A549 (cell line): Measurements from ENCODE around the gene SRF. TPM values are rescaled to one million over a fixed set of nuclear protein-coding genes. Genes with fewer than 3 reads are reported as not detected.

ENCODE experiments used
- ATAC-seq, 2 experiments: fragments of 200-7000 bp in 1 of 2; fragments of >200 bp in 1 of 2; cut with Nextera tagmentation in 1 of 2; cut with Tn5 transposase in 1 of 2; 3 replicates each; pipeline versions ENCODE4 v1.8.0 to v1.9.1; 2018 to 2020; ENCODE audit warnings: mild to moderate bottlenecking in 1 of 2, moderate library complexity in 1 of 2
- CTCF ChIA-PET: fragments of 300-600 bp; sonication (Branson Sonifier 250); formaldehyde crosslinking; extraction: SDS; loops from one replicate; lab custom pipeline; 2021; ENCODE audit warnings: antibody characterized with exemption, inconsistent platforms; lab: Yijun Ruan, JAX
- POLR2A ChIA-PET: fragments of 350-600 bp; formaldehyde crosslinking; extraction: SDS; loops from one replicate; lab custom pipeline; 2021; ENCODE audit warnings: antibody characterized with exemption, inconsistent platforms; lab: Yijun Ruan, JAX
- DNase-seq, 2 experiments: peaks; one replicate each; pipeline versions ENCODE4 v3.0.0 to v3.0.0-alpha.2; 2011 to 2016; ENCODE audit warnings: low read depth in 1 of 2, low spot score in 1 of 2
- FAIRE-seq: peaks from 2 replicates; lab custom pipeline; 2011; peaks lifted over from hg19 to GRCh38; lab: Jason Lieb, UNC
- H3K27ac ChIP-seq, 2 experiments: fragments of >200 bp; sonication (Bioruptor Twin); formaldehyde crosslinking; 3 replicates each; pipeline ENCODE4 v1.5.1; 2016 to 2017
- H3K4me1 ChIP-seq: fragments of >200 bp; sonication (Bioruptor Twin); formaldehyde crosslinking; 3 replicates; pipeline ENCODE4 v1.6.1; 2016
- H3K4me2 ChIP-seq: fragments of >200 bp; sonication (Bioruptor Twin); formaldehyde crosslinking; 3 replicates; pipeline ENCODE4 v1.6.1; 2016
- H3K4me3 ChIP-seq: fragments of >200 bp; sonication (Bioruptor Twin); formaldehyde crosslinking; 3 replicates; pipeline ENCODE4 v1.5.1; 2016
- H3K9me3 ChIP-seq: fragments of >200 bp; sonication (Bioruptor Twin); formaldehyde crosslinking; 3 replicates; pipeline ENCODE4 v1.6.1; 2016
- CBX2 ChIP-seq: fragments of 200-600 bp; sonication (generic); IDR thresholded peaks from 2 replicates; pipeline ENCODE4 v1.6.1; 2016; ENCODE audit warnings: low read depth, mild to moderate bottlenecking, borderline replicate concordance
- CBX8 ChIP-seq: fragments of 200-600 bp; sonication (generic); IDR thresholded peaks from 2 replicates; pipeline ENCODE4 v1.6.1; 2016
- EHMT2 ChIP-seq: fragments of 200-600 bp; sonication (generic); IDR thresholded peaks from 2 replicates; pipeline ENCODE4 v1.6.1; 2016; ENCODE audit warnings: antibody characterized with exemption, low read depth, mild to moderate bottlenecking, moderate library complexity
- EP300 ChIP-seq, 2 experiments: fragments of >200 bp; sonication (Bioruptor Twin); formaldehyde crosslinking; IDR thresholded peaks; 2 replicates in 1 of 2; 3 replicates in 1 of 2; pipeline ENCODE4 v1.6.1; 2016 to 2017
- FOSB ChIP-seq: fragments of 250-450 bp; sonication (Bioruptor Pico); IDR thresholded peaks from 2 replicates; pipeline ENCODE4 v1.5.0; 2020; ENCODE audit warnings: mild to moderate bottlenecking, moderate library complexity
- FOSL2 ChIP-seq, 2 experiments: fragments of 450-650 bp in 1 of 2; fragments of >200 bp in 1 of 2; sonication (Bioruptor Twin) in 1 of 2; formaldehyde crosslinking; IDR thresholded peaks; 2 replicates each; pipeline versions ENCODE4 v1.5.0 to v1.6.1; 2016 to 2020; ENCODE audit warnings: mild to moderate bottlenecking in 1 of 2, moderate library complexity in 1 of 2
- GATA3 ChIP-seq: IDR thresholded peaks from 2 replicates; pipeline ENCODE4 v1.6.1; 2012; ENCODE audit warnings: borderline replicate concordance
- HDAC2 ChIP-seq: fragments of 200-600 bp; sonication (generic); IDR thresholded peaks from 2 replicates; pipeline ENCODE4 v1.6.1; 2016
- HOXB13 ChIP-seq: fragments of 250-450 bp; sonication (Bioruptor Pico); IDR thresholded peaks from 2 replicates; pipeline ENCODE4 v1.5.0; 2020; ENCODE audit warnings: low read depth, mild to moderate bottlenecking, moderate library complexity
- HOXB5 ChIP-seq: fragments of 250-450 bp; sonication (Bioruptor Pico); IDR thresholded peaks from 2 replicates; pipeline ENCODE4 v1.5.0; 2020; ENCODE audit warnings: mild to moderate bottlenecking, moderate library complexity
- JUNB ChIP-seq: fragments of >200 bp; sonication (Bioruptor Twin); formaldehyde crosslinking; IDR thresholded peaks from 2 replicates; pipeline ENCODE4 v1.6.1; 2016
- KDM5A ChIP-seq: fragments of 200-600 bp; sonication (generic); IDR thresholded peaks from 2 replicates; pipeline ENCODE4 v1.6.1; 2016; ENCODE audit warnings: antibody characterized with exemption, mild to moderate bottlenecking
- MAFK ChIP-seq: fragments of 450-650 bp; IDR thresholded peaks from 2 replicates; pipeline ENCODE4 v1.6.1; 2014; ENCODE audit not compliant: partially characterized antibody
- NFE2L2 ChIP-seq: fragments of 150-350 bp; conservative IDR thresholded peaks from 2 replicates; pipeline ENCODE4 v1.6.1; 2014; ENCODE audit warnings: low read length
- POLR2AphosphoS2 ChIP-seq: conservative IDR thresholded peaks from 2 replicates; pipeline ENCODE4 v1.6.1; 2012; ENCODE audit warnings: low read length, improper control_type of control experiment, inconsistent platforms
- RCOR1 ChIP-seq: fragments of 150-350 bp; IDR thresholded peaks from 2 replicates; pipeline ENCODE4 v1.6.1; 2014; ENCODE audit warnings: antibody characterized with exemption, low read length, low read depth
- SMC3 ChIP-seq: fragments of >200 bp; sonication (Bioruptor Twin); formaldehyde crosslinking; IDR thresholded peaks from 3 replicates; pipeline ENCODE4 v1.6.1; 2018; ENCODE audit warnings: inconsistent platforms
- TFCP2L1 ChIP-seq: fragments of 250-450 bp; sonication (Bioruptor Pico); IDR thresholded peaks from 2 replicates; pipeline ENCODE4 v1.5.0; 2021; ENCODE audit warnings: mild to moderate bottlenecking
- ZFP36 ChIP-seq: fragments of 450-650 bp; IDR thresholded peaks from 2 replicates; pipeline ENCODE4 v1.6.1; 2014; ENCODE audit warnings: borderline replicate concordance; ENCODE audit not compliant: partially characterized antibody
- ZNF302 ChIP-seq: fragments of 250-450 bp; sonication (Bioruptor Pico); IDR thresholded peaks from 2 replicates; pipeline ENCODE4 v1.9.0; 2021; ENCODE audit warnings: inconsistent platforms, mild to moderate bottlenecking, moderate library complexity
- WGBS: methylation state at CpG from one replicate; pipeline ENCODE4 v1.1.6; 2017; ENCODE audit errors: missing lambda C conversion rate; 5-methylcytosine and 5-hydroxymethylcytosine counted together
- polyA plus RNA-seq, 4 experiments: library from polyadenylated mRNA; depleted of rRNA in 3 of 4; stranded (reverse); fragments of >200 nt; fragmentation: RNase III in 1 of 4; extraction: RNeasy Plus Mini Kit Qiagen cat#74134 plus additional on column Dnase treatment in 1 of 4; gene quantifications; 2 replicates in 3 of 4; 3 replicates in 1 of 4; pipeline ENCODE4 v1.2.3, GENCODE V29; 2011 to 2017
- TF ChIP-seq, protein P1 (sequence below): fragments of >200 bp; sonication (Bioruptor Twin); formaldehyde crosslinking; IDR thresholded peaks from 3 replicates; pipeline ENCODE4 v1.6.1; 2016
- TF ChIP-seq, protein P2 (sequence below): IDR thresholded peaks from 2 replicates; pipeline ENCODE4 v1.6.1; 2012
- TF ChIP-seq, protein P3 (sequence below): fragments of 150-350 bp; IDR thresholded peaks from 2 replicates; pipeline ENCODE4 v1.6.1; 2014; ENCODE audit warnings: low read depth, mild to moderate bottlenecking, low read length
- TF ChIP-seq, protein P4 (sequence below): IDR thresholded peaks from 2 replicates; pipeline ENCODE4 v1.6.1; 2012

SRF gene
- polyA plus RNA-seq, 2 of the 4 experiments (the other 2 are of a cell fraction), result 14.0 to 16.7 TPM

DNA sequence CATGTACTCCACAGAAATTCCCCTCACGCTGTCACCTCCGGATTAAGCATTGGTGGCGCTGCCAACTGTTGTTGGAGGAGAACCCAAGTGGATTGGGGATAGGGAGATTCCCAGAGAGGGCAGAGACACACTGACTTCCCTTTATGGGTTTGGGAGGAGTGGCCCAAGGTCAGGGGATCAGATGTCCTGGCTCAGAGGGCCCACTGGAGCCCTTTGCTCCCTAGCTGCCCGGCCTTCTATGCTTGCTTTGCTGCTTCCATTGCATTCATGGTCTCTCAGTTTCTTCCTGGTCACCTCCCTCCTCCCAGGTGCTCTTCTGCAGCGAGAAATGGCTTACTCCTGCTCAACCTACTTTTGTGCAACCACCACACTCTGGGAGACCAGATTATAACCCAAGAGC, 25.3 kb downstream of the SRF start:
- FAIRE-seq (no peak), DNase-seq (no peak), ATAC-seq (no peak)
- Histone ChIP-seq H3K9me3 (no peaks in the 10 kb centered on the region), H3K27ac (no peak overlapping the region), H3K4me2 (no peak overlapping the region), H3K4me1 (no peaks in the 10 kb centered on the region)
- POLR2A ChIA-PET, result no interaction called here
- CTCF ChIA-PET, result no interaction called here
- 97% methylated on average over 5 of the region's 5 CpGs for WGBS
- TF ChIP-seq, protein P1, sequence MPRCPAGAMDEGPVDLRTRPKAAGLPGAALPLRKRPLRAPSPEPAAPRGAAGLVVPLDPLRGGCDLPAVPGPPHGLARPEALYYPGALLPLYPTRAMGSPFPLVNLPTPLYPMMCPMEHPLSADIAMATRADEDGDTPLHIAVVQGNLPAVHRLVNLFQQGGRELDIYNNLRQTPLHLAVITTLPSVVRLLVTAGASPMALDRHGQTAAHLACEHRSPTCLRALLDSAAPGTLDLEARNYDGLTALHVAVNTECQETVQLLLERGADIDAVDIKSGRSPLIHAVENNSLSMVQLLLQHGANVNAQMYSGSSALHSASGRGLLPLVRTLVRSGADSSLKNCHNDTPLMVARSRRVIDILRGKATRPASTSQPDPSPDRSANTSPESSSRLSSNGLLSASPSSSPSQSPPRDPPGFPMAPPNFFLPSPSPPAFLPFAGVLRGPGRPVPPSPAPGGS, result no peak
- no peak for TF ChIP-seq CBX2
- TF ChIP-seq FOSL2 (IDR thresholded peaks at IDR 0.05), result no peak
- no peak for TF ChIP-seq FOSL2 (CRISPR knock-in tag; IDR thresholded peaks at IDR 0.05)
- TF ChIP-seq, protein P2, sequence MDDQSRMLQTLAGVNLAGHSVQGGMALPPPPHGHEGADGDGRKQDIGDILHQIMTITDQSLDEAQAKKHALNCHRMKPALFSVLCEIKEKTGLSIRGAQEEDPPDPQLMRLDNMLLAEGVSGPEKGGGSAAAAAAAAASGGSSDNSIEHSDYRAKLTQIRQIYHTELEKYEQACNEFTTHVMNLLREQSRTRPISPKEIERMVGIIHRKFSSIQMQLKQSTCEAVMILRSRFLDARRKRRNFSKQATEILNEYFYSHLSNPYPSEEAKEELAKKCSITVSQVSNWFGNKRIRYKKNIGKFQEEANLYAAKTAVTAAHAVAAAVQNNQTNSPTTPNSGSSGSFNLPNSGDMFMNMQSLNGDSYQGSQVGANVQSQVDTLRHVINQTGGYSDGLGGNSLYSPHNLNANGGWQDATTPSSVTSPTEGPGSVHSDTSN, result no peak
- TF ChIP-seq HDAC2, result no peak
- no peak for TF ChIP-seq HOXB5
- TF ChIP-seq CBX8, result no peak
- TF ChIP-seq EHMT2, result no peak
- no peak for TF ChIP-seq RCOR1
- TF ChIP-seq NFE2L2, result no peak
- TF ChIP-seq FOSB (CRISPR knock-in tag), result no peak
- TF ChIP-seq, all 56 proteins: peak for 0
- no peak overlapping the region for H3K4me3 ChIP-seq

DNA sequence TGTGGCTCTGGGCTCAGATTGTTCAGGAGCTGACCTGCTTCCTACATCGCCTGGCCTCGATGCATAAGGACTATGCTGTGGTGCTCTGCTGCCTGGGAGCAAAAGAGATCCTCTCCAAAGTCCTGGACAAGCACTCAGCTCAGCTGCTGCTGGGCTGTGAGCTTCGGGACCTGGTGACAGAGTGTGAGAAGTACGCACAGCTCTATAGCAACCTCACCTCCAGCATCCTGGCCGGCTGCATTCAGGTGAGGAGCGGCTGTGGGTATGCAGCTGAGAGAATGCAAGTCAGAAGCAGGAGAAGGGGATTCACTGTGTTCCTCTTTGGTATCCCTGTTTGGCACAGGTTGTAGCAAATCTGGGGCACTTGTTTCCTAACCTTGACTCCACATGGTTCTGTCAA, 28.8 kb downstream of the SRF start:
- POLR2A ChIA-PET, result no interaction called here
- no peak overlapping the region for H3K27ac ChIP-seq
- no peaks in the 10 kb centered on the region for H3K9me3 ChIP-seq
- CTCF ChIA-PET, result no interaction called here
- no peak for DNase-seq
- 0 out of 6 replicates have a peak, but pooled peaks of 1 of the 2 experiments have one; percentile 17 for ATAC-seq
- TF ChIP-seq ZFP36 (no peak), HOXB13 (CRISPR knock-in tag) (no peak), FOSL2 (IDR thresholded peaks at IDR 0.05) (no peak), FOSL2 (CRISPR knock-in tag; IDR thresholded peaks at IDR 0.05) (no peak), TFCP2L1 (CRISPR knock-in tag) (no peak), HDAC2 (no peak), JUNB (no peak), EP300 (IDR thresholded peaks at IDR 0.05) (no peak), MAFK (no peak), EHMT2 (no peak), POLR2AphosphoS2 (no peak), SMC3 (no peak), CBX8 (no peak), GATA3 (no peak), NFE2L2 (no peak), KDM5A (no peak), ZNF302 (CRISPR knock-in tag) (no peak)
- TF ChIP-seq, protein P3, sequence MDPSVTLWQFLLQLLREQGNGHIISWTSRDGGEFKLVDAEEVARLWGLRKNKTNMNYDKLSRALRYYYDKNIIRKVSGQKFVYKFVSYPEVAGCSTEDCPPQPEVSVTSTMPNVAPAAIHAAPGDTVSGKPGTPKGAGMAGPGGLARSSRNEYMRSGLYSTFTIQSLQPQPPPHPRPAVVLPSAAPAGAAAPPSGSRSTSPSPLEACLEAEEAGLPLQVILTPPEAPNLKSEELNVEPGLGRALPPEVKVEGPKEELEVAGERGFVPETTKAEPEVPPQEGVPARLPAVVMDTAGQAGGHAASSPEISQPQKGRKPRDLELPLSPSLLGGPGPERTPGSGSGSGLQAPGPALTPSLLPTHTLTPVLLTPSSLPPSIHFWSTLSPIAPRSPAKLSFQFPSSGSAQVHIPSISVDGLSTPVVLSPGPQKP, result no peak
- TF ChIP-seq, protein P4, sequence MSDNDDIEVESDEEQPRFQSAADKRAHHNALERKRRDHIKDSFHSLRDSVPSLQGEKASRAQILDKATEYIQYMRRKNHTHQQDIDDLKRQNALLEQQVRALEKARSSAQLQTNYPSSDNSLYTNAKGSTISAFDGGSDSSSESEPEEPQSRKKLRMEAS, result no peak
- TF ChIP-seq, protein P2, result no peak
- TF ChIP-seq, all 56 proteins: peak for 0
- H3K4me3 ChIP-seq, result no peak overlapping the region
- no peak for FAIRE-seq
- no peaks in the 10 kb centered on the region for H3K4me1 ChIP-seq
- H3K4me2 ChIP-seq, result no peak overlapping the region
- WGBS, result 94% methylated on average over 5 of the region's 6 CpGs
